Kidney epithelial cell (primary cell): ENCODE measurements around the gene DNAI7. TPM values are rescaled to one million over a fixed set of nuclear protein-coding genes. Genes with fewer than 3 reads are reported as not detected.
A peak's percentile ranks its signal among the peaks of the same experiment; 100 is the strongest.

Experiments used
- DNase-seq: peaks from one replicate; pipeline ENCODE4 v3.0.0-alpha.2; 2010; ENCODE audit warnings: low read depth
- H3K27me3 ChIP-seq: 2 replicates; pipeline ENCODE4 v1.6.0; 2011; ENCODE audit warnings: low read length; ENCODE audit not compliant: control insufficient read depth, insufficient read depth
- H3K36me3 ChIP-seq: 2 replicates; pipeline ENCODE4 v1.5.1; 2011; ENCODE audit warnings: low read length; ENCODE audit not compliant: control insufficient read depth, insufficient read depth
- H3K4me3 ChIP-seq: 2 replicates; pipeline ENCODE4 v1.5.1; 2011; ENCODE audit warnings: low read depth, mild to moderate bottlenecking, control low read depth, low read length
- CTCF ChIP-seq: IDR thresholded peaks from 2 replicates; pipeline ENCODE4 v1.5.1; 2011; ENCODE audit warnings: mild to moderate bottlenecking, moderate library complexity, low read length, control low read depth, inconsistent platforms; ENCODE audit not compliant: insufficient read depth, poor library complexity, severe bottlenecking
- total RNA-seq: library from RNA; depleted of rRNA; stranded (reverse); fragments of >200 nt; gene quantifications from 2 replicates; pipeline ENCODE4 v1.2.3, GENCODE V29; 2015

The DNAI7 gene
- total RNA-seq, 1 donor from 2014 or later, result not detected

- no peak for TF ChIP-seq CTCF
- DNase-seq, result no peak
- H3K27me3 ChIP-seq, result no peaks in the 10 kb centered on the region
- H3K36me3 ChIP-seq, result no peaks in the 10 kb centered on the region
- H3K4me3 ChIP-seq, result no peak overlapping the region
Observed at GRCh38 chr12:25182765-25183164, 12.2 kb downstream of the DNAI7 start.

GRCh38 chr12:25162866-25163265 is 32.1 kb downstream of the DNAI7 start:
- no peak for TF ChIP-seq CTCF
- H3K4me3 ChIP-seq, result no peak overlapping the region
- DNase-seq, result no peak
- no peaks in the 10 kb centered on the region for H3K36me3 ChIP-seq
- no peaks in the 10 kb centered on the region for H3K27me3 ChIP-seq

GRCh38 chr12:25156061-25156460 is 38.9 kb downstream of the DNAI7 start:
- Histone ChIP-seq H3K27me3 (no peaks in the 10 kb centered on the region), H3K36me3 (no peaks in the 10 kb centered on the region), H3K4me3 (no peak overlapping the region)
- TF ChIP-seq CTCF, result no peak
- DNase-seq, result no peak

GRCh38 chr12:25155022-25155576 is 39.9 kb downstream of the DNAI7 start:
- peak; percentile 4 for DNase-seq
- no peaks in the 10 kb centered on the region for H3K27me3 ChIP-seq
- peak; percentile 66 for TF ChIP-seq CTCF
- H3K4me3 ChIP-seq, result no peak overlapping the region
- H3K36me3 ChIP-seq, result no peaks in the 10 kb centered on the region

GRCh38 chr12:25152055-25152454 is 42.9 kb downstream of the DNAI7 start:
- no peak for TF ChIP-seq CTCF
- no peaks in the 10 kb centered on the region for H3K36me3 ChIP-seq
- H3K27me3 ChIP-seq, result no peaks in the 10 kb centered on the region
- no peak for DNase-seq
- H3K4me3 ChIP-seq, result no peak overlapping the region

- TF ChIP-seq CTCF, result no peak
- Histone ChIP-seq H3K27me3 (no peaks in the 10 kb centered on the region), H3K4me3 (no peak overlapping the region), H3K36me3 (no peaks in the 10 kb centered on the region)
- peak; percentile 84 for DNase-seq
Observed at GRCh38 chr12:25151476-25151875, 43.5 kb downstream of the DNAI7 start.
